Subcutaneous adipose tissue (tissue), 4 donors: ENCODE results near the gene ZNF646. TPM values are rescaled to one million over a fixed set of nuclear protein-coding genes. Genes with fewer than 3 reads are reported as not detected.

Experiments
- total RNA-seq, 4 donors: library from RNA; depleted of rRNA; stranded (reverse); fragments of >200 nt; gene quantifications; one replicate each; pipeline ENCODE4 v1.1.0, GENCODE V29; 2016
- TF ChIP-seq, protein P1 (sequence below): fragments of 450-650 bp; IDR thresholded peaks from one replicate; pipeline ENCODE4 v1.5.1; 2016; ENCODE audit warnings: low read depth, mild to moderate bottlenecking, control low read depth, antibody characterized with exemption, moderate library complexity

The ZNF646 gene, protein sequence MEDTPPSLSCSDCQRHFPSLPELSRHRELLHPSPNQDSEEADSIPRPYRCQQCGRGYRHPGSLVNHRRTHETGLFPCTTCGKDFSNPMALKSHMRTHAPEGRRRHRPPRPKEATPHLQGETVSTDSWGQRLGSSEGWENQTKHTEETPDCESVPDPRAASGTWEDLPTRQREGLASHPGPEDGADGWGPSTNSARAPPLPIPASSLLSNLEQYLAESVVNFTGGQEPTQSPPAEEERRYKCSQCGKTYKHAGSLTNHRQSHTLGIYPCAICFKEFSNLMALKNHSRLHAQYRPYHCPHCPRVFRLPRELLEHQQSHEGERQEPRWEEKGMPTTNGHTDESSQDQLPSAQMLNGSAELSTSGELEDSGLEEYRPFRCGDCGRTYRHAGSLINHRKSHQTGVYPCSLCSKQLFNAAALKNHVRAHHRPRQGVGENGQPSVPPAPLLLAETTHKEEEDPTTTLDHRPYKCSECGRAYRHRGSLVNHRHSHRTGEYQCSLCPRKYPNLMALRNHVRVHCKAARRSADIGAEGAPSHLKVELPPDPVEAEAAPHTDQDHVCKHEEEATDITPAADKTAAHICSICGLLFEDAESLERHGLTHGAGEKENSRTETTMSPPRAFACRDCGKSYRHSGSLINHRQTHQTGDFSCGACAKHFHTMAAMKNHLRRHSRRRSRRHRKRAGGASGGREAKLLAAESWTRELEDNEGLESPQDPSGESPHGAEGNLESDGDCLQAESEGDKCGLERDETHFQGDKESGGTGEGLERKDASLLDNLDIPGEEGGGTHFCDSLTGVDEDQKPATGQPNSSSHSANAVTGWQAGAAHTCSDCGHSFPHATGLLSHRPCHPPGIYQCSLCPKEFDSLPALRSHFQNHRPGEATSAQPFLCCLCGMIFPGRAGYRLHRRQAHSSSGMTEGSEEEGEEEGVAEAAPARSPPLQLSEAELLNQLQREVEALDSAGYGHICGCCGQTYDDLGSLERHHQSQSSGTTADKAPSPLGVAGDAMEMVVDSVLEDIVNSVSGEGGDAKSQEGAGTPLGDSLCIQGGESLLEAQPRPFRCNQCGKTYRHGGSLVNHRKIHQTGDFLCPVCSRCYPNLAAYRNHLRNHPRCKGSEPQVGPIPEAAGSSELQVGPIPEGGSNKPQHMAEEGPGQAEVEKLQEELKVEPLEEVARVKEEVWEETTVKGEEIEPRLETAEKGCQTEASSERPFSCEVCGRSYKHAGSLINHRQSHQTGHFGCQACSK (N-terminal part only)
- 10 to 100 TPM in 3 of 4 donors, 1 to 10 TPM in 1; 8.3 to 15.6 (median 14.9) TPM for total RNA-seq

DNA sequence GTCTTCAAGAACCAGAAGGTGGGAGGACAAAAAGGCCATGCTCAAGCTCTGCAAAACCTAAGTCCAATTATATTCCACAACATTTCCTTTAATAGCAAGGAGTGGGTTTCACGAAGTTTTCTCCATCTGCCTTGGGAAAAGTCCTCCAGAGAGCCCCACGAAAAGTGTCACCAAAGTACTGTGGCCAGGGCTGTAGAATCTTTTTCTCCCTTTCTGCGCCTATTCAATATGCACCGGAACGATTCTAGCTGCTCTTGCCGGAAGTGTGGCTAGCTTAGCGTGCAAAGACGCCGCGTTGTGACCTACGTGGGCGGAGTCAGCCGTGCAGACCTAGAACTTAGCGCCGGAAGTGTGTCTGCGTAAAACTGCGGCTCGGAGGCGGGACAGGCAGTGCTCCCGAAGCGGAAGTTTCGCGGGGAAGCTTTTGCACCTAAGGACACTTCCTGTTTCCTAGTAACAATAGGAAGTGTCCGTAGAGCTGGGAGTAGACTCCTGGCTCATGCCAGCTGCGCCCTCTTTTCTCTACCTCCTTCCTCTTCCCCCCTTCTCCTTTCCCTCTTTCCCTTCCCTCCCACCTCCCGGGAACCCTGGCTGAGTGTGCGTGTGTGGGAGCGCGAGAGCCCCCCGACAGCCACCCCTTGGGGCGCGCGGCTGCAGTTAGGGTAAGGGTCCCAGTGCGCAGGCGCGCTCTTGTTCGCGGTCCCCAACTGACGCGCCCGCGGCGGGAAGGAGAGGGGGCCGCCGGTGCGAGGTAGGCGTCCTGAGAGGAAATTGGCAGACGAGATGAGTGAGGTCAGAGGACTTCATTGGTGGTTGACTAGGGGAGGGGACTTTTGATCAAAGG, at the start of gene ZNF646, which contains the start of gene ZNF668:
Gene ZNF646 (plus strand): TSS at position 453 of the 844 bp plus-strand sequence. CDS start 1,903 bp downstream, outside the sequence.
Gene ZNF668 (minus strand): TSS at position 271 of the 844 bp plus-strand sequence. CDS start 9,781 bp downstream, outside the sequence.
- TF ChIP-seq, protein P1, sequence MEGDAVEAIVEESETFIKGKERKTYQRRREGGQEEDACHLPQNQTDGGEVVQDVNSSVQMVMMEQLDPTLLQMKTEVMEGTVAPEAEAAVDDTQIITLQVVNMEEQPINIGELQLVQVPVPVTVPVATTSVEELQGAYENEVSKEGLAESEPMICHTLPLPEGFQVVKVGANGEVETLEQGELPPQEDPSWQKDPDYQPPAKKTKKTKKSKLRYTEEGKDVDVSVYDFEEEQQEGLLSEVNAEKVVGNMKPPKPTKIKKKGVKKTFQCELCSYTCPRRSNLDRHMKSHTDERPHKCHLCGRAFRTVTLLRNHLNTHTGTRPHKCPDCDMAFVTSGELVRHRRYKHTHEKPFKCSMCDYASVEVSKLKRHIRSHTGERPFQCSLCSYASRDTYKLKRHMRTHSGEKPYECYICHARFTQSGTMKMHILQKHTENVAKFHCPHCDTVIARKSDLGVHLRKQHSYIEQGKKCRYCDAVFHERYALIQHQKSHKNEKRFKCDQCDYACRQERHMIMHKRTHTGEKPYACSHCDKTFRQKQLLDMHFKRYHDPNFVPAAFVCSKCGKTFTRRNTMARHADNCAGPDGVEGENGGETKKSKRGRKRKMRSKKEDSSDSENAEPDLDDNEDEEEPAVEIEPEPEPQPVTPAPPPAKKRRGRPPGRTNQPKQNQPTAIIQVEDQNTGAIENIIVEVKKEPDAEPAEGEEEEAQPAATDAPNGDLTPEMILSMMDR, result no peak

DNA sequence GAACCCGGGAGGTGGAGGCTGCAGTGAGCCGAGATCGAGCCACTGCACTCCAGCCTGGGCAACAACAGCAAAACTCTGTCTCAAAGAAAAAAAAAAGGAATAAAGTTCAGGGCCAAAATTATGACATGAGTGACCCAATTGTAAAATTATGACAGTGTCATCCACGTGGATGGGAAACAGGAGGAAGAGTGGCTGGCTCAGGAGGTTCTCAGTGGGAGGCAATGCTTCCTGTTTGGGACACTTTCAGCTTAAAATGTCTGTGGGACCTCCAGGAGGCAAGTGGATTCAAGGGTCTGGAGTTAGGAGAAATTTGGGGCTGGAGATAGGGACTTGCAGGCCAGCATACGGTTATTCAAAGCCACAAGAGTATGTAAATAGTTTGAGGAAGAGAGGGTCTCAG, 48.9 kb upstream of the ZNF646 start:
- TF ChIP-seq, protein P1, result no peak

DNA sequence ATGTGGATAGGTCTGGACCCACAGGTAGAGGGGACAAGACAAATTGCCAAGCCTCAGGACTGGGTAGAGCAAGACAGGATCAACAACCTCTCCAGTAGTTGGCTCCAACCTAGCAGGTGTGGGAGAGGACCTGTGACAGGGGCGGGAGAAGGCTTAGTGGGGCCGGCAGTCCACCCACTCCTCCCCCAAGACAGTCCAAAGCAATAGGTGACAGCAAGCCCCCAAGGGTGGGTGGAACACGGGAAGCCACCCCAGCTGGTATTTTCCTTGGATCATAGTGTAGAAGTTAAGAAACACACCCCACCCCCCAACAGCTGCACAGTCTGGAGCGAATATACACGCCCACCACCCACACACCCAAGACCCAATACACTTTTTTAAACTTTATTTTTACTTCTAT, 45.0 kb upstream of the ZNF646 start:
- TF ChIP-seq, protein P1, result no peak

DNA sequence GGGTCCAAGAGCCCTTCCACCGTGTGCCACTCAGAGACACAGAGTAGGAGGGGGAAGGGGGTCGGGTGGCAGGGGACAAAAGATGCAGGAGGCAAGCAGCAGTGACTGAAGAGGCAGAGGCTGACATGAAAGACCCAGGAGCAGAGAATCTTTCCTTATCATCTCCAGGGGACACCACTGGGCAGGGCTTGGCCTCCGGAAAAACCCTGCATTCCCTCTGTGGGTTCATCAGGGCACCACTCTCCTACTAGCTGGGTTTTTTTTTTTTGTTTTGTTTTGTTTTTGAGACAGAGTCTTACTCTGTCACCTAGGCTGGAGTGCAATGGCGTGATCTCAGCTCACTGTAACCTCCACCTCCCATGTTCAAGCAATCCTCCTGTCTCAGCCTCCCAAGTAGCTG, 42.9 kb upstream of the ZNF646 start:
- TF ChIP-seq, protein P1, result no peak

DNA sequence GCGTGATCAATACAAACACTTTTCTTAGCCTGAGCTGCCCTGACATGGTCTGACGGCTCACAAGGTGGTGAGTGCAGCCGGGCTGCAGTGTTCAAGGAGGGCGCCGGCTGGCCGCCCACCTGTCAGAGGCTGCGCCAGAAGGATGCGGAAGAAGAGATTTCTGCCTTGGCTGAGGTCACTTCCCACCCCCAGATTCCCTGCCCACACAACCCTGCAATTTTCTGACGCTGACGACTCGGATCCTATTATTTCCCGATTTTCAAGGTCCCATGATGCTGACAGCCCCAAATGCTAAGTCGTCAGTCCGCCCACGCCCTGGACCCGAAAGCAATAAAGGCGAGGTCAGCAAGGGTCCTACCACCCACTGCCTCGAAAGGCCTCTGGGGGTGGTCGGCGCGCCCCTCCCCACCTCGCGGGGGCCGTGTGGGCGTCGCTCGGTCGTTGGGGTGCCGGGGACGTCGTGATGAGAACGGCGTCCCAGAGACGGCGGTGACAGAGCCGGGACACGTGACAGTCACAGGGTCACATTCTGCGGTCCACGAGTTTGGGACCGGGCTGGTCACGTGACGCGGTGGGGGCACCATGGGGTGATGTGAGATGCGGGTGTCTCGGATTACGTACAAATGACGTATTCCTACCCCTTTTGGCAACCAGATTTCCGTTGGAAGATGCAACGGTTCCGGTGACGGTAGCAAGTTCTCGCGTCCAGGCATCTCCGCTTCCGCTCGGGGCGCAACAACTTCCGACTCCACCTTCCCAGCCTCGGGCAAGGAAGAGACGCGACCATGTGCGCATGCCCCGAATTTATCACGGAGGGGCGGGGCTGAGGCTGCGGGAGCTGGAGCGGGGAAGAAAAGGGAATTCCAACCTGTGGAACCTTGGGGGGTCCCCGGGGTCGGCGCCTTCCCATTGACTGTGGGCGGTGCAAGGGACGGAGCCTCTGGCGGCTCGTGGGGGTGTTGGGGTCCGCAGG, 41.2 kb upstream of the ZNF646 start, which contains the start of gene STX4:
Gene STX4 (plus strand): TSS at position 823 of the 973 bp plus-strand sequence. CDS start 248 bp downstream, outside the sequence.
- TF ChIP-seq, protein P1, result no peak
